ENCODE data around the gene CAMK1. TPM values are rescaled to one million over a fixed set of nuclear protein-coding genes. Genes with fewer than 3 reads are reported as not detected.

Gene CAMK1
- total and polyA plus RNA-seq, 9 of the 15 experiments (the other 6 are each of a cell fraction or from before 2014, with no cell fraction given): 0.23 to 10.7 (median 6.0) TPM

DNA sequence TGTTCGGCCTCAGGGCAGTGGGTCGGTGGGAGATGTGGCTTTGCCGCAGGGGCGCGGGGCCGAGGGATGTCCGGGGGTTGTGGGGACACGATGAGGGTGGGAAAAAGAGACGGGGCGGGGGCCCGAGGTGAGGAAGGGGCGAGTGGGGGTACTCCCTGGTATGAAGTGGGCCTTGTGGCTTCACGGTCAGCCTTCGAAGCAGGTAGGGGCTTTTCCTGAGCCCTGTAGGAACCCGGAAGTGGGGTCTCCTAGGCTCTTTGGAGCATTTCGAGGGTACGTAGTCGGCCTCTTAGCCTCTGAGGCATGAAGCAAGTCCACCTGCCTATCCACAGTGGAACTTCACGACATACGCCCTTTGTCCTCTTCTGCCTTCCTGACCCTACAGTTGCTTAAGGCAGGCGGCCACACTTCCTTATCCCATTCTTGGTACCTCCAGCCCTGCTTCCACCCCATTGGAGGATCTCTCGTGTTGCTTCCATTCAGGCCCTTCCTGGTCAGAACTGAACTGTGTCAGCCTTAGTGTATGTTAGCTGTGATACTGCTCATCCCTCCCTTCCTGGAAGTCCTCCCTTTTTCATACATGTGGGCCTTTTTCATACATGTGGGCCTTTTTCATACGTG, 23.5 kb upstream of the CAMK1 start (continued):
- peak; percentile 51; the same call in 1 of the 2 replicates for TF ChIP-seq SPI1 (IDR thresholded peaks at IDR 0.05; ENCODE audit: borderline replicate concordance, low read depth, low read length)
- no peak for TF ChIP-seq MTA1 (IDR thresholded peaks at IDR 0.05; ENCODE audit: borderline replicate concordance)
- TF ChIP-seq ZNF23 (CRISPR knock-in tag; IDR thresholded peaks at IDR 0.05): no peak
- TF ChIP-seq BRF1 (IDR thresholded peaks at IDR 0.05; ENCODE audit: borderline replicate concordance, extremely low read depth, insufficient read length): no peak
- peak; percentile 94 for TF ChIP-seq CHD1 (IDR thresholded peaks at IDR 0.05; ENCODE audit: low read length)
- no peak for TF ChIP-seq MBD2 (IDR thresholded peaks at IDR 0.05; ENCODE audit: borderline replicate concordance, low read depth)
- TF ChIP-seq ZNF444 (CRISPR knock-in tag; IDR thresholded peaks at IDR 0.05): no peak
- TF ChIP-seq NCOA2 (IDR thresholded peaks at IDR 0.05; ENCODE audit: partially characterized antibody in 2 of 2): no peak
- no peak for TF ChIP-seq CEBPB (tag; IDR thresholded peaks at IDR 0.05)
- TF ChIP-seq CCAR2 (IDR thresholded peaks at IDR 0.05; ENCODE audit: low read depth, low read length): no peak
- TF ChIP-seq GABPA (tag; conservative IDR thresholded peaks at IDR 0.05; ENCODE audit: low read depth): peak; percentile 75
- TF ChIP-seq, protein P1, sequence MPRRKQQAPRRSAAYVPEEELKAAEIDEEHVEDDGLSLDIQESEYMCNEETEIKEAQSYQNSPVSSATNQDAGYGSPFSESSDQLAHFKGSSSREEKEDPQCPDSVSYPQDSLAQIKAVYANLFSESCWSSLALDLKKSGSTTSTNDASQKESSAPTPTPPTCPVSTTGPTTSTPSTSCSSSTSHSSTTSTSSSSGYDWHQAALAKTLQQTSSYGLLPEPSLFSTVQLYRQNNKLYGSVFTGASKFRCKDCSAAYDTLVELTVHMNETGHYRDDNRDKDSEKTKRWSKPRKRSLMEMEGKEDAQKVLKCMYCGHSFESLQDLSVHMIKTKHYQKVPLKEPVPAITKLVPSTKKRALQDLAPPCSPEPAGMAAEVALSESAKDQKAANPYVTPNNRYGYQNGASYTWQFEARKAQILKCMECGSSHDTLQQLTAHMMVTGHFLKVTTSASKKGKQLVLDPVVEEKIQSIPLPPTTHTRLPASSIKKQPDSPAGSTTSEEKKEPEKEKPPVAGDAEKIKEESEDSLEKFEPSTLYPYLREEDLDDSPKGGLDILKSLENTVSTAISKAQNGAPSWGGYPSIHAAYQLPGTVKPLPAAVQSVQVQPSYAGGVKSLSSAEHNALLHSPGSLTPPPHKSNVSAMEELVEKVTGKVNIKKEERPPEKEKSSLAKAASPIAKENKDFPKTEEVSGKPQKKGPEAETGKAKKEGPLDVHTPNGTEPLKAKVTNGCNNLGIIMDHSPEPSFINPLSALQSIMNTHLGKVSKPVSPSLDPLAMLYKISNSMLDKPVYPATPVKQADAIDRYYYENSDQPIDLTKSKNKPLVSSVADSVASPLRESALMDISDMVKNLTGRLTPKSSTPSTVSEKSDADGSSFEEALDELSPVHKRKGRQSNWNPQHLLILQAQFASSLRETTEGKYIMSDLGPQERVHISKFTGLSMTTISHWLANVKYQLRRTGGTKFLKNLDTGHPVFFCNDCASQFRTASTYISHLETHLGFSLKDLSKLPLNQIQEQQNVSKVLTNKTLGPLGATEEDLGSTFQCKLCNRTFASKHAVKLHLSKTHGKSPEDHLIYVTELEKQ (CRISPR knock-in tag; IDR thresholded peaks at IDR 0.05): no peak
- TF ChIP-seq FOSL1 (tag; conservative IDR thresholded peaks at IDR 0.05): no peak
- TF ChIP-seq MED1 (CRISPR knock-in tag; IDR thresholded peaks at IDR 0.05; ENCODE audit: borderline replicate concordance): no peak
- TF ChIP-seq CBFA2T2 (conservative IDR thresholded peaks at IDR 0.05): no peak
- TF ChIP-seq POLR3G (IDR thresholded peaks at IDR 0.05; ENCODE audit: extremely low read depth, insufficient read length, insufficient replicate concordance): no peak
- TF ChIP-seq, protein P2, sequence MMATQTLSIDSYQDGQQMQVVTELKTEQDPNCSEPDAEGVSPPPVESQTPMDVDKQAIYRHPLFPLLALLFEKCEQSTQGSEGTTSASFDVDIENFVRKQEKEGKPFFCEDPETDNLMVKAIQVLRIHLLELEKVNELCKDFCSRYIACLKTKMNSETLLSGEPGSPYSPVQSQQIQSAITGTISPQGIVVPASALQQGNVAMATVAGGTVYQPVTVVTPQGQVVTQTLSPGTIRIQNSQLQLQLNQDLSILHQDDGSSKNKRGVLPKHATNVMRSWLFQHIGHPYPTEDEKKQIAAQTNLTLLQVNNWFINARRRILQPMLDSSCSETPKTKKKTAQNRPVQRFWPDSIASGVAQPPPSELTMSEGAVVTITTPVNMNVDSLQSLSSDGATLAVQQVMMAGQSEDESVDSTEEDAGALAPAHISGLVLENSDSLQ (IDR thresholded peaks at IDR 0.05): no peak
- no peak for TF ChIP-seq NELFE (IDR thresholded peaks at IDR 0.05; ENCODE audit: insufficient read depth, insufficient read length)
- no peak for TF ChIP-seq ZNF436 (CRISPR knock-in tag; IDR thresholded peaks at IDR 0.05)
- TF ChIP-seq, protein P3, sequence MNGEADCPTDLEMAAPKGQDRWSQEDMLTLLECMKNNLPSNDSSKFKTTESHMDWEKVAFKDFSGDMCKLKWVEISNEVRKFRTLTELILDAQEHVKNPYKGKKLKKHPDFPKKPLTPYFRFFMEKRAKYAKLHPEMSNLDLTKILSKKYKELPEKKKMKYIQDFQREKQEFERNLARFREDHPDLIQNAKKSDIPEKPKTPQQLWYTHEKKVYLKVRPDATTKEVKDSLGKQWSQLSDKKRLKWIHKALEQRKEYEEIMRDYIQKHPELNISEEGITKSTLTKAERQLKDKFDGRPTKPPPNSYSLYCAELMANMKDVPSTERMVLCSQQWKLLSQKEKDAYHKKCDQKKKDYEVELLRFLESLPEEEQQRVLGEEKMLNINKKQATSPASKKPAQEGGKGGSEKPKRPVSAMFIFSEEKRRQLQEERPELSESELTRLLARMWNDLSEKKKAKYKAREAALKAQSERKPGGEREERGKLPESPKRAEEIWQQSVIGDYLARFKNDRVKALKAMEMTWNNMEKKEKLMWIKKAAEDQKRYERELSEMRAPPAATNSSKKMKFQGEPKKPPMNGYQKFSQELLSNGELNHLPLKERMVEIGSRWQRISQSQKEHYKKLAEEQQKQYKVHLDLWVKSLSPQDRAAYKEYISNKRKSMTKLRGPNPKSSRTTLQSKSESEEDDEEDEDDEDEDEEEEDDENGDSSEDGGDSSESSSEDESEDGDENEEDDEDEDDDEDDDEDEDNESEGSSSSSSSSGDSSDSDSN (IDR thresholded peaks at IDR 0.05; ENCODE audit: borderline replicate concordance in 1 of 2, low read depth in 2 of 2, low read length in 2 of 2): no peak
- TF ChIP-seq ZNF121 (CRISPR knock-in tag; conservative IDR thresholded peaks at IDR 0.05): 0 out of 2 replicates have a peak, but pooled peaks have one; percentile 6
- TF ChIP-seq RBM39 (optimal IDR thresholded peaks at IDR 0.05; ENCODE audit: low read depth, low read length): no peak
- no peak for TF ChIP-seq MEIS2 (IDR thresholded peaks at IDR 0.05; ENCODE audit: partially characterized antibody)
- TF ChIP-seq ZNF140 (CRISPR knock-in tag; IDR thresholded peaks at IDR 0.05): no peak
